ENCODE data around the gene CDH19. TPM values are rescaled to one million over a fixed set of nuclear protein-coding genes. Genes with fewer than 3 reads are reported as not detected.

CDH19 gene
- total RNA-seq: 1 to 10 TPM in 5 of 6 experiments, under 1 TPM in 1; 0.84 to 4.6 (median 1.9) TPM
- long read RNA-seq: 0 reads

DNA sequence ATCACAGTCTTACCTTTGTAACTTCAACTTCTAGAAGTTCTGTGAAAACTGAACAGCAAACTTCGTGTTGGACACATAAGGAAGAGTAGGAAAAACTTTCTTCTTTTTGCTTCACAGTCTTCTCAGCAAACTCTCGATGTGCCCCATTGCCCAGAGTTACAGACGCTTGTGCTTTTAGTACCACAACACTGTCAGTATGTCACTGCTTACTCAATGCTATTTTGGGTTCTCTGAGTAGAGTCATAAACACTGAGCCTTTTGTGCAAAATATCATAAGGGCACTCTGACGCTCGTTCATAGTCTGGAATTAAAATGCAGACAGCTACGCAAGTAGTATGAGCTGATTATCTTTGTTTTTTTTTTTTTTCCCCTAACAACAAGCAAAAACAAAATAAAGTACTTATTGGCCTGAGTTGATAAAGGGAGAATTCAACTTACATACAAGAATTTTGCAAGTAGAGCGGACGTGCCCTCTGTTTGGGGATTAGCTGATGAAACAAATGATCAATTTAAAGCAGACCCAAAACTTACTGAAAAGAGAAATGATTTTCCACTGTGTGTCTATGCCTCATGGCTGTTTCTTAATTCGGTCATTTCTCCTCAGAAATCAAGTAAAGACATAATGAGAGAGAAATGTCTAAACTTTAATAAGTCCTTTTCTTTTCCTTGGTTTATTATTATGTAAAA is at the start of gene CDH19:
Gene CDH19, minus strand, starts transcription at position 150 of the 687 bp plus-strand sequence. CDS start 31,886 bp downstream, outside the sequence.
- Histone ChIP-seq H3K27me3 (no peaks in the 10 kb centered on the region), H3K4me3 (no peak within 1 kb of the TSS), H3K4me1 (no peaks in the 10 kb centered on the region), H3K36me3 (no peaks in the 10 kb centered on the region), H3K27ac (no peak within 1 kb of the TSS), H3K9me3 (no peaks in the 10 kb centered on the region)
- intact Hi-C loops (cut with DNase I): no loop called here
- WGBS (ENCODE audit: insufficient coverage, low coverage, low lambda C conversion rate, missing lambda C conversion rate): 57% methylated on average over 9 of the region's 9 CpGs
- DNase-seq (no peak), ATAC-seq (peak in 2 of 4 donors; percentile 21 to 22)
- TF ChIP-seq CTCF (IDR thresholded peaks at IDR 0.05) (no peak), POLR2A (IDR thresholded peaks at IDR 0.05) (peak; percentile 22)

DNA sequence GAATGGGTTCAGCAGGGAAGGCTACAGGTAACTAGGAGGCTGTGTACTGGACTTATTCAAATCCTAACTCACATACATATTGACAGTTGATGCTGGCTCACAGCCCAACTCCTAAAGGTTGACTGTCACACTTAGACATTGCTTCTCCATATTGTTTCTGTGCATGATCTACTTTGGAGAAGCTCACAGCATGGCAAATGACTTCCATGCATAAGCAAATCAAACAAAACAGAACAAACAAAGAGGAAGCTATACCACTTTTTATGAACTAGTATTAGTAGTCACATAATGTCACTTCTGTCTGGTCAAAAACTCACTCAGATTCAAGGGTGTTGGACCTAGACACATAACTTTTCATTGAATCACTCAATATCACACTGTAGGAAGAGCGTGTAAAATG is 43.8 kb upstream of the CDH19 start:
- no peak overlapping the region for H3K27ac ChIP-seq
- ATAC-seq: no peak
- 67% methylated on average over 1 of the region's 1 CpG for WGBS (ENCODE audit: insufficient coverage, low coverage, low lambda C conversion rate, missing lambda C conversion rate)
- intact Hi-C loops (cut with DNase I): no loop called here
- DNase-seq: no peak
- H3K4me3 ChIP-seq: no peak overlapping the region
- H3K9me3 ChIP-seq: no peaks in the 10 kb centered on the region
- no peaks in the 10 kb centered on the region for H3K27me3 ChIP-seq
- no peaks in the 10 kb centered on the region for H3K36me3 ChIP-seq
- TF ChIP-seq POLR2A (IDR thresholded peaks at IDR 0.05) (no peak), CTCF (IDR thresholded peaks at IDR 0.05) (no peak)
- H3K4me1 ChIP-seq: no peaks in the 10 kb centered on the region

- ATAC-seq (no peak), DNase-seq (no peak)
- H3K27me3 ChIP-seq: no peaks in the 10 kb centered on the region
- intact Hi-C loops (cut with DNase I): no loop called here
- H3K4me1 ChIP-seq: no peaks in the 10 kb centered on the region
- H3K4me3 ChIP-seq: no peak overlapping the region
- no peak overlapping the region for H3K27ac ChIP-seq
- no peaks in the 10 kb centered on the region for H3K9me3 ChIP-seq
- no peak for TF ChIP-seq POLR2A (IDR thresholded peaks at IDR 0.05)
- no peak for TF ChIP-seq CTCF (IDR thresholded peaks at IDR 0.05)
- WGBS (ENCODE audit: insufficient coverage, low coverage, low lambda C conversion rate, missing lambda C conversion rate): 71% methylated on average over 2 of the region's 2 CpGs
- no peaks in the 10 kb centered on the region for H3K36me3 ChIP-seq
These were observed 42.7 kb upstream of the CDH19 start for GRCh38 chr18:66646609-66647008.

DNA sequence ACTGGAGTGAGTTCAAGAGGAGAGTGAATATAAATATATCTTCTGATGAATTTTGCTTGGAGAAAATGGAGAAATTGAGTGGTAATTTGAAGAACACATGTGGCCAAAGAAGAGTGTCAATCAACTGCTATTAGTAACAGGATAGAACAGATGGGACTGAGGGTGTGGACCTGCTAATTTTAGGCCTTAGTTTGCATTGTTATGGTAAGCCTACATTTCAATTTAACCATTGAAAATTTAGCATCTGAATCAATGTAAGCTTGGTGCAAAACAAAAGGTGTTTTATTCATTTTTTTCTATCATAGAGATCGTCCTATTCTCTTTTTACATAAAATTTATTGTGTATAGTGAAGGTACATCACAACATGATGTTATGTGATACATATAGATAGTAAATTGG is 42.1 kb upstream of the CDH19 start:
- intact Hi-C loops (cut with DNase I): no loop called here
- TF ChIP-seq POLR2A (IDR thresholded peaks at IDR 0.05) (no peak), CTCF (IDR thresholded peaks at IDR 0.05) (no peak)

More for the DNA sequence above, 42.1 kb upstream of the CDH19 start:
- Histone ChIP-seq H3K36me3 (no peaks in the 10 kb centered on the region), H3K27ac (no peak overlapping the region), H3K27me3 (no peaks in the 10 kb centered on the region), H3K4me1 (no peaks in the 10 kb centered on the region), H3K4me3 (no peak overlapping the region), H3K9me3 (no peaks in the 10 kb centered on the region)
- WGBS (ENCODE audit: insufficient coverage, low coverage, low lambda C conversion rate, missing lambda C conversion rate): 22% methylated on average over 1 of the region's 1 CpG
- DNase-seq: no peak
- no peak for ATAC-seq
